H1 (cell line): ENCODE results near the gene ROS1. TPM values are rescaled to one million over a fixed set of nuclear protein-coding genes. Genes with fewer than 3 reads are reported as not detected.

Source experiments
- CTCF ChIA-PET: fragments of 300-600 bp; sonication (Branson Sonifier 250); formaldehyde crosslinking; loops from one replicate; lab custom pipeline; 2021; ENCODE audit not compliant: partially characterized antibody; lab: Charles Lee
- POLR2A ChIA-PET: fragments of 300-600 bp; sonication (Branson Sonifier 250); formaldehyde crosslinking; loops from one replicate; lab custom pipeline; 2021; ENCODE audit warnings: inconsistent platforms; ENCODE audit not compliant: partially characterized antibody; lab: Charles Lee
- DNase-seq, 2 experiments: peaks; one replicate each; pipeline versions ENCODE4 v3.0.0 to v3.0.0-alpha.2; 2010 to 2022; ENCODE audit warnings: low spot score in 2 of 2, low read depth in 1 of 2, mixed read lengths in 1 of 2
- FAIRE-seq: peaks from 2 replicates; lab custom pipeline; 2011; peaks lifted over from hg19 to GRCh38; lab: Jason Lieb, UNC
- H2AFZ ChIP-seq: 2 replicates; pipeline ENCODE4 v1.8.1; 2012; ENCODE audit warnings: low read length, inconsistent platforms
- H2AK5ac ChIP-seq: 2 replicates; pipeline ENCODE4 v1.6.1; 2013; ENCODE audit warnings: low read depth, low read length
- H2BK120ac ChIP-seq: replicated peaks from 2 replicates; pipeline ENCODE3; 2013; ENCODE audit warnings: low read depth, low read length, inconsistent platforms
- H2BK12ac ChIP-seq: 2 replicates; pipeline ENCODE4 v1.6.1; 2013; ENCODE audit warnings: low read depth, low read length
- H2BK15ac ChIP-seq: 2 replicates; pipeline ENCODE4 v1.6.1; 2013; ENCODE audit warnings: low read length
- H2BK20ac ChIP-seq: 2 replicates; pipeline ENCODE4 v1.6.1; 2013; ENCODE audit warnings: low read length
- H2BK5ac ChIP-seq: 2 replicates; pipeline ENCODE4 v1.6.1; 2013; ENCODE audit warnings: low read depth, low read length
- H3K14ac ChIP-seq: 2 replicates; pipeline ENCODE4 v1.6.1; 2013; ENCODE audit warnings: inconsistent platforms; ENCODE audit not compliant: insufficient read length
- H3K18ac ChIP-seq: 2 replicates; pipeline ENCODE4 v1.6.1; 2013; ENCODE audit warnings: low read length; ENCODE audit errors: extremely low read depth
- H3K23ac ChIP-seq: 2 replicates; pipeline ENCODE4 v1.6.1; 2013; ENCODE audit warnings: inconsistent platforms; ENCODE audit not compliant: insufficient read length
- H3K23me2 ChIP-seq: 2 replicates; pipeline ENCODE4 v1.6.1; 2013; ENCODE audit warnings: low read depth, low read length
- H3K27ac ChIP-seq: 2 replicates; pipeline ENCODE4 v1.6.1; 2011; ENCODE audit warnings: low read depth, low read length, inconsistent platforms
- H3K27me3 ChIP-seq, 4 experiments: replicated peaks in 1 of 4; 1 replicate in 1 of 4; 2 replicates in 3 of 4; pipeline versions ENCODE4 v1.6.1 to v1.8.1; 2011 to 2013; ENCODE audit warnings: low read length in 3 of 4, mild to moderate bottlenecking in 3 of 4, inconsistent platforms in 2 of 4, mixed read lengths in 2 of 4, moderate library complexity in 1 of 4; ENCODE audit not compliant: control insufficient read depth in 3 of 4, insufficient read depth in 3 of 4; ENCODE audit errors: extremely low read depth in 1 of 4
- H3K36me3 ChIP-seq, 4 experiments: 2 replicates each; pipeline versions ENCODE4 v1.6.1 to v1.8.1; 2011 to 2013; ENCODE audit warnings: mild to moderate bottlenecking in 4 of 4, low read length in 3 of 4, moderate library complexity in 2 of 4, control low read depth in 1 of 4, inconsistent platforms in 1 of 4; ENCODE audit not compliant: insufficient read depth in 4 of 4, control insufficient read depth in 2 of 4
- H3K4ac ChIP-seq: replicated peaks from 2 replicates; pipeline ENCODE3; 2013; ENCODE audit warnings: low read length, low read depth, mixed read lengths, inconsistent platforms; ENCODE audit not compliant: insufficient read length
- H3K4me1 ChIP-seq, 4 experiments: replicated peaks in 1 of 4; 1 replicate in 1 of 4; 2 replicates in 3 of 4; pipeline versions ENCODE4 v1.6.1 to v1.8.1; 2011 to 2013; ENCODE audit warnings: low read length in 3 of 4, inconsistent platforms in 2 of 4, mixed read lengths in 1 of 4; ENCODE audit not compliant: insufficient read depth in 4 of 4, control insufficient read depth in 3 of 4
- H3K4me2 ChIP-seq, 2 experiments: 2 replicates each; pipeline versions ENCODE4 v1.6.1 to v1.8.1; 2011 to 2013; ENCODE audit warnings: low read depth in 2 of 2, low read length in 2 of 2, control low read depth in 1 of 2, inconsistent platforms in 1 of 2, mild to moderate bottlenecking in 1 of 2; ENCODE audit not compliant: insufficient read depth in 1 of 2
- H3K4me3 ChIP-seq, 4 experiments: fragments of 200-600, 300-600 bp in 1 of 4; sonication (generic), shearing (Covaris generic), sonication (Bioruptor Twin) in 1 of 4; 2 replicates each; pipeline versions ENCODE4 v1.5.1 to v1.8.1; 2011 to 2016; ENCODE audit warnings: low read length in 4 of 4, low read depth in 3 of 4, control low read depth in 2 of 4, inconsistent platforms in 2 of 4, mild to moderate bottlenecking in 2 of 4, mixed read lengths in 1 of 4, moderate library complexity in 1 of 4; ENCODE audit not compliant: insufficient read depth in 2 of 4; ENCODE audit errors: extremely low read depth in 1 of 4
- H3K56ac ChIP-seq: replicated peaks from 2 replicates; pipeline ENCODE3; 2013; ENCODE audit warnings: low read depth, mild to moderate bottlenecking, mixed read lengths, low read length, inconsistent platforms; ENCODE audit not compliant: insufficient read length
- H3K79me1 ChIP-seq: 2 replicates; pipeline ENCODE4 v1.6.1; 2013; ENCODE audit warnings: low read depth, low read length, control low read depth
- H3K79me2 ChIP-seq, 2 experiments: 2 replicates each; pipeline versions ENCODE4 v1.6.1 to v1.8.1; 2012 to 2013; ENCODE audit warnings: low read length in 2 of 2, mild to moderate bottlenecking in 2 of 2, inconsistent platforms in 1 of 2; ENCODE audit not compliant: insufficient read depth in 2 of 2, control insufficient read depth in 1 of 2
- H3K9ac ChIP-seq, 4 experiments: replicated peaks in 1 of 4; 1 replicate in 1 of 4; 2 replicates in 3 of 4; pipeline versions ENCODE4 v1.6.1 to v1.8.1; 2011 to 2013; ENCODE audit warnings: low read depth in 3 of 4, low read length in 3 of 4, control low read depth in 2 of 4, mild to moderate bottlenecking in 2 of 4, moderate library complexity in 2 of 4, inconsistent platforms in 1 of 4; ENCODE audit errors: extremely low read depth in 1 of 4
- H3K9me3 ChIP-seq, 2 experiments: 2 replicates each; pipeline versions ENCODE4 v1.6.1 to v1.8.1; 2012 to 2013; ENCODE audit warnings: mild to moderate bottlenecking in 2 of 2, moderate library complexity in 2 of 2, control low read depth in 1 of 2, inconsistent platforms in 1 of 2, low read depth in 1 of 2, low read length in 1 of 2, mixed read lengths in 1 of 2; ENCODE audit not compliant: insufficient read depth in 2 of 2
- H4K20me1 ChIP-seq, 2 experiments: replicated peaks in 1 of 2; 2 replicates each; pipeline versions ENCODE3 to v1.8.1; 2011 to 2013; ENCODE audit warnings: inconsistent platforms in 2 of 2, low read length in 2 of 2, mild to moderate bottlenecking in 1 of 2; ENCODE audit not compliant: insufficient read depth in 2 of 2, control insufficient read depth in 1 of 2
- H4K5ac ChIP-seq: 2 replicates; pipeline ENCODE4 v1.6.1; 2013; ENCODE audit warnings: low read length, low read depth, mixed read lengths, inconsistent platforms; ENCODE audit not compliant: insufficient read length
- H4K8ac ChIP-seq: 2 replicates; pipeline ENCODE4 v1.8.0; 2013; ENCODE audit warnings: mild to moderate bottlenecking, moderate library complexity, low read length, inconsistent platforms; ENCODE audit not compliant: insufficient read depth; ENCODE audit errors: extremely low read depth
- H4K91ac ChIP-seq: replicated peaks from 2 replicates; pipeline ENCODE3; 2013; ENCODE audit warnings: low read length, mixed read lengths, inconsistent platforms; ENCODE audit not compliant: insufficient read length
- BRCA1 ChIP-seq: IDR thresholded peaks from 2 replicates; pipeline ENCODE4 v1.6.1; 2012; ENCODE audit warnings: low read depth, low read length, improper control_type of control experiment
- EP300 ChIP-seq, 2 experiments: IDR thresholded peaks; 1 replicate in 1 of 2; 2 replicates in 1 of 2; pipeline ENCODE4 v1.6.1; 2011 to 2012; ENCODE audit warnings: low read depth in 2 of 2, low read length in 2 of 2, mild to moderate bottlenecking in 2 of 2, borderline replicate concordance in 1 of 2, inconsistent platforms in 1 of 2, moderate library complexity in 1 of 2
- GABPA ChIP-seq: IDR thresholded peaks from 2 replicates; pipeline ENCODE4 v1.6.1; 2011; ENCODE audit warnings: mild to moderate bottlenecking, low read length, moderate library complexity, borderline replicate concordance; ENCODE audit not compliant: insufficient read depth
- HDAC6 ChIP-seq: IDR thresholded peaks from one replicate; pipeline ENCODE4 v1.7.1; 2012; ENCODE audit warnings: low read depth, mild to moderate bottlenecking, inconsistent platforms, low read length, moderate library complexity
- JUND ChIP-seq: IDR thresholded peaks from 2 replicates; pipeline ENCODE4 v1.6.1; 2011; ENCODE audit warnings: mild to moderate bottlenecking, improper control_type of control experiment, low read length
- RBBP5 ChIP-seq: IDR thresholded peaks from 2 replicates; pipeline ENCODE4 v1.7.1; 2012; ENCODE audit warnings: low read depth, mild to moderate bottlenecking, inconsistent platforms, low read length, moderate library complexity, borderline replicate concordance
- RXRA ChIP-seq: IDR thresholded peaks from 2 replicates; pipeline ENCODE4 v1.6.1; 2011; ENCODE audit warnings: low read depth, mild to moderate bottlenecking, low read length, moderate library complexity; ENCODE audit not compliant: insufficient read depth
- SIX5 ChIP-seq: IDR thresholded peaks from 2 replicates; pipeline ENCODE4 v1.6.1; 2011; ENCODE audit warnings: mild to moderate bottlenecking, low read depth, low read length
- SUZ12 ChIP-seq: fragments of 200-600 bp; sonication (generic); IDR thresholded peaks from 2 replicates; pipeline ENCODE4 v1.6.1; 2012; ENCODE audit warnings: mild to moderate bottlenecking, inconsistent platforms, low read length, moderate library complexity, mixed read lengths
- TAF1 ChIP-seq: IDR thresholded peaks from 2 replicates; pipeline ENCODE4 v1.6.1; 2011; ENCODE audit warnings: mild to moderate bottlenecking, low read depth, low read length
- ZNF274 ChIP-seq: IDR thresholded peaks from 2 replicates; pipeline ENCODE4 v1.7.0; 2012; ENCODE audit warnings: low read length, borderline replicate concordance; ENCODE audit errors: extremely low read depth
- WGBS, 2 experiments: shearing (Covaris generic) in 1 of 2; methylation state at CpG; one replicate each; pipeline versions ENCODE4 v1.1.6 to v1.1.7; 2013 to 2015; ENCODE audit warnings: low lambda C conversion rate in 2 of 2, mixed read lengths in 2 of 2, inconsistent platforms in 1 of 2, low coverage in 1 of 2, missing lambda C conversion rate in 1 of 2; ENCODE audit not compliant: insufficient replicate concordance in 2 of 2, insufficient coverage in 1 of 2, insufficient read length in 1 of 2; ENCODE audit errors: extremely low coverage in 1 of 2, missing lambda C conversion rate in 1 of 2; 5-methylcytosine and 5-hydroxymethylcytosine counted together
- polyA plus RNA-seq, 7 experiments: library from polyadenylated mRNA; depleted of rRNA in 3 of 7; stranded (reverse) in 5 of 7; unstranded in 2 of 7; fragments of >200 nt in 5 of 7; fragments of 200-250 nt in 2 of 7; gene quantifications; 1 replicate in 5 of 7; 2 replicates in 1 of 7; 4 replicates in 1 of 7; pipeline versions ENCODE4 v1.2.1 to v1.2.3, GENCODE V29; 2011 to 2013; ENCODE audit warnings: missing spikeins in 2 of 7, mixed read lengths in 2 of 7
- total RNA-seq: library from RNA; stranded (reverse); fragmentation: NEBNext Ultra II Directional; extraction: Animal tissue kit (Norgen Biotek cat#: 25700); gene quantifications from 2 replicates; pipeline ENCODE4 v1.2.1, GENCODE V29; 2021
- TF ChIP-seq, protein P1 (sequence below): IDR thresholded peaks from 2 replicates; pipeline ENCODE4 v1.6.1; 2012; ENCODE audit warnings: inconsistent platforms

ROS1 gene
- total and polyA plus RNA-seq, 2 of the 8 experiments (the other 6 are each of a cell fraction or from before 2014, with no cell fraction given) = not detected

DNA sequence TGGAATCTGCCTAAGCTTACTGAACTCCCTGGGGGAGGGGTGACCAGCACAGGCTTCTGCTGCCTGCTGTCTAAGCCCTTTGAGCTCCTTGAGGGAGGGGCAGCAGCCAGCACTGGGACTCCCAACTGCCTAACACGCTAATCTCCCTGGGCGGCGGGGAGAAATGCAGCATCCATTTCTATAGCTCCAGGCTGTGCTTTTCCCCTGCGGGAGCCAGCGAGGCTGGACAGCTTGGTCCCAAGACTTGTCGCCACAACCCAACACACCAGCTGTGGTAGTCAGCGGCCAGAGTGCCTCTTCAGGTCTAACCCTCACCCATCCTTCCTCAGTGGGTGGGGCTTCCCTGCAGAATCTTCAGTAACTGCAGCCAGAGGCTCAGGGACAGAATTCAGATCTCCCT lies 95.8 kb downstream of the ROS1 start:
- H3K23me2 ChIP-seq = no peaks in the 10 kb centered on the region
- H2AK5ac ChIP-seq = no peak overlapping the region
- H3K79me2 ChIP-seq = no peaks in the 10 kb centered on the region
- H3K4me3 ChIP-seq = no peak overlapping the region
- H2BK120ac ChIP-seq = no peak overlapping the region
- no peak overlapping the region for H3K4ac ChIP-seq
- no peaks in the 10 kb centered on the region for H3K36me3 ChIP-seq
- H3K79me1 ChIP-seq = no peaks in the 10 kb centered on the region
- H3K9me3 ChIP-seq = no peaks in the 10 kb centered on the region
- no peak overlapping the region for H2BK15ac ChIP-seq
- H3K18ac ChIP-seq = no peak overlapping the region
- ChIA-PET POLR2A (no interaction called here), CTCF (interaction anchor here (1.1 kb wide), 1 partner anchor 12 kb away, joined by 4 read pairs; no protein-coding TSS in a partner anchor)
- no peak overlapping the region for H3K9ac ChIP-seq
- WGBS, 2 experiments = 100% methylated on average over 3 of the region's 7 CpGs; no CpG with 5 or more reads in 1 of the 2 experiments
- no peak overlapping the region for H4K91ac ChIP-seq
- DNase-seq (no peak), FAIRE-seq (no peak)
- H2BK20ac ChIP-seq = no peak overlapping the region
- H4K8ac ChIP-seq = no peak overlapping the region
- H2BK5ac ChIP-seq = no peak overlapping the region
- H3K23ac ChIP-seq = no peak overlapping the region
- H3K27ac ChIP-seq = no peak overlapping the region
- no peak overlapping the region for H3K14ac ChIP-seq
- H2BK12ac ChIP-seq = no peak overlapping the region
- H3K4me1 ChIP-seq = no peaks in the 10 kb centered on the region
- H4K5ac ChIP-seq = no peak overlapping the region
- H3K4me2 ChIP-seq = no peak overlapping the region
- H3K56ac ChIP-seq = no peak overlapping the region
- TF ChIP-seq EP300 (IDR thresholded peaks at IDR 0.05; ENCODE audit: borderline replicate concordance in 1 of 2, low read depth in 2 of 2, low read length in 2 of 2) = no peak
- no peak for TF ChIP-seq GABPA
- TF ChIP-seq RBBP5 = no peak
- TF ChIP-seq HDAC6 = no peak
- TF ChIP-seq JUND = no peak
- TF ChIP-seq SUZ12 = no peak
- TF ChIP-seq, protein P1, sequence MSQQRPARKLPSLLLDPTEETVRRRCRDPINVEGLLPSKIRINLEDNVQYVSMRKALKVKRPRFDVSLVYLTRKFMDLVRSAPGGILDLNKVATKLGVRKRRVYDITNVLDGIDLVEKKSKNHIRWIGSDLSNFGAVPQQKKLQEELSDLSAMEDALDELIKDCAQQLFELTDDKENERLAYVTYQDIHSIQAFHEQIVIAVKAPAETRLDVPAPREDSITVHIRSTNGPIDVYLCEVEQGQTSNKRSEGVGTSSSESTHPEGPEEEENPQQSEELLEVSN = no peak
- TF ChIP-seq SIX5 = no peak
- no peak for TF ChIP-seq BRCA1
- TF ChIP-seq TAF1 = no peak
- TF ChIP-seq ZNF274 = no peak
- no peak for TF ChIP-seq RXRA
- H3K27me3 ChIP-seq = no peaks in the 10 kb centered on the region
- no peaks in the 10 kb centered on the region for H4K20me1 ChIP-seq
- H2AFZ ChIP-seq = no peak overlapping the region
